ENCODE results near the gene MS4A18. TPM values are rescaled to one million over a fixed set of nuclear protein-coding genes. Genes with fewer than 3 reads are reported as not detected.
"Not testable (repeated sequence)": the region's sequence is repeated elsewhere in the genome, so short reads cannot be mapped to it uniquely, and the experiment has no call there.

MS4A18 gene
- total and polyA plus RNA-seq, 5 donors from 2014 or later = not detected

DNA sequence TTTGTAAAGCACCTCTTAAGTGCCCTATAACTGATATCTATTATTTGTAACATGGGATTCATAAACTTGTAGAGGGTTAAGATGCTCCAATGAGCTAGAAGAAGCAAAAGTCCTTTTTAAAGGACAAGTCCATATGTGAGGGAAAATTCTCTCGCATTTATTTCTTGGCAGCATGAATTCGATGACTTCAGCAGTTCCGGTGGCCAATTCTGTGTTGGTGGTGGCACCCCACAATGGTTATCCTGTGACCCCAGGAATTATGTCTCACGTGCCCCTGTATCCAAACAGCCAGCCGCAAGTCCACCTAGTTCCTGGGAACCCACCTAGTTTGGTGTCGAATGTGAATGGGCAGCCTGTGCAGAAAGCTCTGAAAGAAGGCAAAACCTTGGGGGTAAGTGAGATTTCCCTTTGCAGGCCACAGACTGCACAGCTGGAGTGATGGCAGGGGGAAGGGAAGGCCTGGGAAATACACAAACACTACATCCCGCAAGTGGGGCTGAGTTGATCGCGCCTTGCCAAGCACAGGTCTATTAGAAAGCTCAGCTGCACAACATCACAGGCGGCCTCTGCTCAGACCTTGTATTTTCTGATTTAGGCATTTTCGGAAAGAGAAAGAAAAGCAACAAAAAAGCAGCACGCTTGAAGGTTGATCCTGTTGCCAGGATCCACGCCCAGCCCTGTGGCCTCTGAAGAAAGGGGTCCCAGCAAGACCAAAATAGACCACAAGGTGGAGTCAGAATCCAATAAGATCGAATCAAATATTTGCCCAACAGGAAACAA lies 23.6 kb upstream of the MS4A18 start:
- Histone ChIP-seq H3K27me3 (ENCODE audit: control insufficient read depth, insufficient read depth, low read length) (peaks cover 9% of the 10 kb centered on the region), H3K27ac (ENCODE audit: insufficient read depth, low read length, poor library complexity, severe bottlenecking) (no peak overlapping the region), H3K4me3 (ENCODE audit: low read depth, low read length) (no peak overlapping the region), H3K9me3 (ENCODE audit: control insufficient read depth in 2 of 2, low read length in 2 of 2) (no peaks in the 10 kb centered on the region), H3K36me3 (ENCODE audit: control insufficient read depth, insufficient read depth, low read length) (no peaks in the 10 kb centered on the region), H3K4me1 (ENCODE audit: control insufficient read depth, insufficient read depth, low read length, poor library complexity, severe bottlenecking) (no peaks in the 10 kb centered on the region)
- H3K27me3 Mint-ChIP-seq = peaks cover 5% of the 10 kb centered on the region
- peaks cover 0 to 2% (median 0%) of the 10 kb centered on the region in 7 donors for H3K9me3 Mint-ChIP-seq
- no peak for DNase-seq
- ATAC-seq (ENCODE audit: low read depth in 2 of 2) = no peak
- H3K27ac Mint-ChIP-seq = no peak overlapping the region
- H3K4me1 Mint-ChIP-seq = no peaks in the 10 kb centered on the region
- no peak overlapping the region for H3K4me3 Mint-ChIP-seq
- H3K36me3 Mint-ChIP-seq = no peaks in the 10 kb centered on the region

- Mint-ChIP-seq H3K27me3 (peaks cover 5% of the 10 kb centered on the region), H3K4me3 (no peak overlapping the region), H3K27ac (no peak overlapping the region), H3K9me3 (peaks cover 0 to 2% (median 0%) of the 10 kb centered on the region in 7 donors), H3K4me1 (no peaks in the 10 kb centered on the region), H3K36me3 (no peaks in the 10 kb centered on the region)
- H3K36me3 ChIP-seq (ENCODE audit: control insufficient read depth, insufficient read depth, low read length) = no peaks in the 10 kb centered on the region
- ATAC-seq (ENCODE audit: low read depth in 2 of 2) (no peak), DNase-seq (no peak)
- no peaks in the 10 kb centered on the region for H3K9me3 ChIP-seq (ENCODE audit: control insufficient read depth in 2 of 2, low read length in 2 of 2)
- no peak overlapping the region for H3K4me3 ChIP-seq (ENCODE audit: low read depth, low read length)
- H3K27ac ChIP-seq (ENCODE audit: insufficient read depth, low read length, poor library complexity, severe bottlenecking) = no peak overlapping the region
- H3K27me3 ChIP-seq (ENCODE audit: control insufficient read depth, insufficient read depth, low read length) = peaks cover 9% of the 10 kb centered on the region
- no peaks in the 10 kb centered on the region for H3K4me1 ChIP-seq (ENCODE audit: control insufficient read depth, insufficient read depth, low read length, poor library complexity, severe bottlenecking)
Measured at GRCh38 chr11:60701469-60701818, 23.1 kb upstream of the MS4A18 start.

DNA sequence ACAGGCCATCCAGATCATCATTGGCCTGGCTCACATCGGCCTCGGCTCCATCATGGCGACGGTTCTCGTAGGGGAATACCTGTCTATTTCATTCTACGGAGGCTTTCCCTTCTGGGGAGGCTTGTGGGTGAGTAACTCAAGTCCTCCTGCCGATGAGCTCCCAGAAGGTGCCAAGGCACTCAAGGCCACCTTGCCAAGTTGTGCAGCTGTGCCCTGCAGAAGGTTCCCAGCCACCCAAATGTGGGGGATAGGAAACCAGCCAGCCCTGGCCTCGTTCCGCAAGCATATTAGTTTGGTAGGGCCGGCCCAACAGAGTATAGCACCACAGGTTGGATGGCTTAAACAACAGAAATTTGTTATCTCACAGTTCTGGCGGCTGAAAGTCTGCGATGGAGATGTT lies 21.1 kb upstream of the MS4A18 start:
- H3K4me1 ChIP-seq (ENCODE audit: control insufficient read depth, insufficient read depth, low read length, poor library complexity, severe bottlenecking) = no peaks in the 10 kb centered on the region
- peaks cover 5% of the 10 kb centered on the region for H3K27me3 ChIP-seq (ENCODE audit: control insufficient read depth, insufficient read depth, low read length)
- peaks cover 5% of the 10 kb centered on the region for H3K27me3 Mint-ChIP-seq
- DNase-seq (no peak), ATAC-seq (ENCODE audit: low read depth in 2 of 2) (no peak)
- no peak overlapping the region for H3K27ac ChIP-seq (ENCODE audit: insufficient read depth, low read length, poor library complexity, severe bottlenecking)
- H3K27ac Mint-ChIP-seq = no peak overlapping the region
- no peak overlapping the region for H3K4me3 ChIP-seq (ENCODE audit: low read depth, low read length)
- H3K9me3 ChIP-seq (ENCODE audit: control insufficient read depth in 2 of 2, low read length in 2 of 2) = no peaks in the 10 kb centered on the region
- H3K4me1 Mint-ChIP-seq = no peaks in the 10 kb centered on the region
- H3K36me3 Mint-ChIP-seq = no peaks in the 10 kb centered on the region
- no peaks in the 10 kb centered on the region for H3K36me3 ChIP-seq (ENCODE audit: control insufficient read depth, insufficient read depth, low read length)
- peaks cover 0 to 2% (median 0%) of the 10 kb centered on the region in 7 donors for H3K9me3 Mint-ChIP-seq
- H3K4me3 Mint-ChIP-seq = no peak overlapping the region

- no peak for DNase-seq
- Mint-ChIP-seq H3K27me3 (peaks cover 5% of the 10 kb centered on the region), H3K27ac (no peak overlapping the region), H3K4me1 (no peaks in the 10 kb centered on the region), H3K4me3 (no peak overlapping the region), H3K36me3 (no peaks in the 10 kb centered on the region), H3K9me3 (peaks cover 0 to 2% (median 0%) of the 10 kb centered on the region in 7 donors)
- Histone ChIP-seq H3K27me3 (ENCODE audit: control insufficient read depth, insufficient read depth, low read length) (no peaks in the 10 kb centered on the region), H3K9me3 (ENCODE audit: control insufficient read depth in 2 of 2, low read length in 2 of 2) (no peaks in the 10 kb centered on the region), H3K4me3 (ENCODE audit: low read depth, low read length) (no peak overlapping the region), H3K27ac (ENCODE audit: insufficient read depth, low read length, poor library complexity, severe bottlenecking) (no peak overlapping the region), H3K36me3 (ENCODE audit: control insufficient read depth, insufficient read depth, low read length) (no peaks in the 10 kb centered on the region), H3K4me1 (ENCODE audit: control insufficient read depth, insufficient read depth, low read length, poor library complexity, severe bottlenecking) (no peaks in the 10 kb centered on the region)
- no peak for ATAC-seq (ENCODE audit: low read depth in 2 of 2)
Measured at GRCh38 chr11:60705895-60706294, 18.6 kb upstream of the MS4A18 start.

GRCh38 chr11:60706931-60707330 lies 17.6 kb upstream of the MS4A18 start:
- Mint-ChIP-seq H3K4me3 (no peak overlapping the region), H3K36me3 (no peaks in the 10 kb centered on the region), H3K27me3 (peaks cover 5% of the 10 kb centered on the region), H3K4me1 (no peaks in the 10 kb centered on the region), H3K9me3 (peaks cover 0 to 2% (median 0%) of the 10 kb centered on the region in 7 donors), H3K27ac (peak overlapping the region in 1 of 3 donors; percentile 80)
- no peak for ATAC-seq (ENCODE audit: low read depth in 2 of 2)
- Histone ChIP-seq H3K9me3 (ENCODE audit: control insufficient read depth in 2 of 2, low read length in 2 of 2) (no peaks in the 10 kb centered on the region), H3K27me3 (ENCODE audit: control insufficient read depth, insufficient read depth, low read length) (no peaks in the 10 kb centered on the region), H3K27ac (ENCODE audit: insufficient read depth, low read length, poor library complexity, severe bottlenecking) (no peak overlapping the region), H3K4me1 (ENCODE audit: control insufficient read depth, insufficient read depth, low read length, poor library complexity, severe bottlenecking) (no peaks in the 10 kb centered on the region), H3K4me3 (ENCODE audit: low read depth, low read length) (no peak overlapping the region), H3K36me3 (ENCODE audit: control insufficient read depth, insufficient read depth, low read length) (no peaks in the 10 kb centered on the region)
- no peak for DNase-seq

DNA sequence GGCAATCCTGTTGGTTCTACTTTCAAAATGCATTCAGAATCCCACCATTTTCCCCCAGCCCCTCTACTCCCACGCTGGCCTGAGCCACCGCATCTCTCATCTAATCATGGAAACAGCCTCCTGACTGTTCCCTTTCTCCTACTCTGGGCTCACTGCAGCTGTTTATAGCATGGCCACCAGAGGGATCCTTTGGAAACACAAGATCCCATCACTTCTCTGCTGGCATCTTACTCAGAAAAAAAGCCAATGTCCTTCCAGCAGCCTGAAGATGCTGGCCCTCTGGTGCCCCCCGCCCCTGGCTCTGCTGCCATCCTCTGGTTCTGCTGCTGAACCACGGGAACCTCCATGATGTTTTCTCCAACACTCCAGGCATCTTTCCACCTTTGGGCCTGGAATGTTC lies 14.0 kb upstream of the MS4A18 start:
- Histone ChIP-seq H3K9me3 (ENCODE audit: control insufficient read depth in 2 of 2, low read length in 2 of 2) (no peaks in the 10 kb centered on the region), H3K36me3 (ENCODE audit: control insufficient read depth, insufficient read depth, low read length) (no peaks in the 10 kb centered on the region), H3K4me3 (ENCODE audit: low read depth, low read length) (no peak overlapping the region), H3K27ac (ENCODE audit: insufficient read depth, low read length, poor library complexity, severe bottlenecking) (no peak overlapping the region), H3K4me1 (ENCODE audit: control insufficient read depth, insufficient read depth, low read length, poor library complexity, severe bottlenecking) (no peaks in the 10 kb centered on the region), H3K27me3 (ENCODE audit: control insufficient read depth, insufficient read depth, low read length) (no peaks in the 10 kb centered on the region)
- peaks cover 0 to 2% (median 0%) of the 10 kb centered on the region in 7 donors for H3K9me3 Mint-ChIP-seq
- no peak overlapping the region for H3K27ac Mint-ChIP-seq
- DNase-seq (no peak), ATAC-seq (ENCODE audit: low read depth in 2 of 2) (no peak)
- H3K27me3 Mint-ChIP-seq = peaks cover 12% of the 10 kb centered on the region
- no peak overlapping the region for H3K4me3 Mint-ChIP-seq
- no peaks in the 10 kb centered on the region for H3K36me3 Mint-ChIP-seq
- no peaks in the 10 kb centered on the region for H3K4me1 Mint-ChIP-seq

DNA sequence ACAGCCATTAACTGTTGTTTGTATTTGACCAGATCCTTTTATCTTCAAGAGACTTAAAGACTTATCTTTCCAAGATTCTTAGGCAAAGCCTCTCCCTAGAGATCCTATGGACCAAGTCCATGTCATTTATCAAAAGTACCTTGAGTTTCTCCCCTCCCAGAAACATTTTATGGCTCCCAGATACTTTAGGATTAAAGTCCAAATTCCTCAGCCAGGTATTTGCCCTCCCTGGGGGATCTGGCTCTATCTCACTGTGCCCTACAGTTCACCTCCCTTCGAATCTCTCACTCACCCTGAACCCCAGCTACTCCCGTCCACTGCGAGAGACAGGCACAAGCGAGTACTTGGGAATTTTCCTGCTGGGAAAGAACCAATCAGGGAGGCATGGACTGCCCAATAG lies 13.2 kb upstream of the MS4A18 start:
- Histone ChIP-seq H3K27ac (ENCODE audit: insufficient read depth, low read length, poor library complexity, severe bottlenecking) (no peak overlapping the region), H3K9me3 (ENCODE audit: control insufficient read depth in 2 of 2, low read length in 2 of 2) (no peaks in the 10 kb centered on the region), H3K27me3 (ENCODE audit: control insufficient read depth, insufficient read depth, low read length) (no peaks in the 10 kb centered on the region), H3K4me1 (ENCODE audit: control insufficient read depth, insufficient read depth, low read length, poor library complexity, severe bottlenecking) (no peaks in the 10 kb centered on the region), H3K4me3 (ENCODE audit: low read depth, low read length) (no peak overlapping the region), H3K36me3 (ENCODE audit: control insufficient read depth, insufficient read depth, low read length) (no peaks in the 10 kb centered on the region)
- no peak overlapping the region for H3K4me3 Mint-ChIP-seq
- H3K27ac Mint-ChIP-seq = no peak overlapping the region
- ATAC-seq (ENCODE audit: low read depth in 2 of 2) (no peak), DNase-seq (no peak)
- peaks cover 0 to 5% (median 0%) of the 10 kb centered on the region in 7 donors for H3K9me3 Mint-ChIP-seq
- H3K27me3 Mint-ChIP-seq = peaks cover 10% of the 10 kb centered on the region
- no peaks in the 10 kb centered on the region for H3K4me1 Mint-ChIP-seq
- no peaks in the 10 kb centered on the region for H3K36me3 Mint-ChIP-seq

DNA sequence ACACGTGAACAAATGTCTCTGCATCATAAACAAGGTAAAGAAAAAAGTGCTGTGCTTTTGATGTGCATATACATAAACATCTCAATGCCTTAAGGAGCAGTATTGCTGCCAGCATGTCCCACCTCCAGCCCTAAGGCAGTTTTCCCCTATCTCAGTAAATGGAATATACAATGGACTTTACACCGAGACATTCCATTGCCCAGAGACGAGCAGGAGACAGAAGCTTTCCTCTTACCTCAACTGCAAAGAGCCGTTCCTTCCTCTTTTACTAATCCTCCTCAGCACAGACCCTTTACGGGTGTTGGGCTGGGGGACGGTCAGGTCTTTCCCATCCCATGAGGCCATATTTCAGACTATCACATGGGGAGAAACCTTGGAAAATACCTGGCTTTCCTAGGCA lies 11.1 kb upstream of the MS4A18 start:
- H3K36me3 ChIP-seq (ENCODE audit: control insufficient read depth, insufficient read depth, low read length); H3K9me3 ChIP-seq (ENCODE audit: control insufficient read depth in 2 of 2, low read length in 2 of 2); H3K27ac Mint-ChIP-seq; H3K4me1 Mint-ChIP-seq; H3K4me3 Mint-ChIP-seq; DNase-seq; H3K4me1 ChIP-seq (ENCODE audit: control insufficient read depth, insufficient read depth, low read length, poor library complexity, severe bottlenecking); H3K4me3 ChIP-seq (ENCODE audit: low read depth, low read length); H3K27me3 ChIP-seq (ENCODE audit: control insufficient read depth, insufficient read depth, low read length); H3K27ac ChIP-seq (ENCODE audit: insufficient read depth, low read length, poor library complexity, severe bottlenecking); H3K36me3 Mint-ChIP-seq; H3K9me3 Mint-ChIP-seq; ATAC-seq (ENCODE audit: low read depth in 2 of 2): not testable (repeated sequence)
- H3K27me3 Mint-ChIP-seq = peaks cover 10% of the 10 kb centered on the region

Measured in CD4-positive, CD25-positive, alpha-beta regulatory T cell (primary cell).